Stimulated activated CD4-positive, alpha-beta T cell treated with anti-CD3 and anti-CD28 coated beads, Interleukin-1b, Interleukin-23, amount 100 ng/mL, for 48 hours (primary cell): Measurements from ENCODE around the gene SLTM.
"Not testable (repeated sequence)": the region's sequence is repeated elsewhere in the genome, so short reads cannot be mapped to it uniquely, and the experiment has no call there.

Source experiments
- DNase-seq: peaks from one replicate; pipeline ENCODE4 v3.0.0-alpha.2; 2020

SLTM gene

DNA sequence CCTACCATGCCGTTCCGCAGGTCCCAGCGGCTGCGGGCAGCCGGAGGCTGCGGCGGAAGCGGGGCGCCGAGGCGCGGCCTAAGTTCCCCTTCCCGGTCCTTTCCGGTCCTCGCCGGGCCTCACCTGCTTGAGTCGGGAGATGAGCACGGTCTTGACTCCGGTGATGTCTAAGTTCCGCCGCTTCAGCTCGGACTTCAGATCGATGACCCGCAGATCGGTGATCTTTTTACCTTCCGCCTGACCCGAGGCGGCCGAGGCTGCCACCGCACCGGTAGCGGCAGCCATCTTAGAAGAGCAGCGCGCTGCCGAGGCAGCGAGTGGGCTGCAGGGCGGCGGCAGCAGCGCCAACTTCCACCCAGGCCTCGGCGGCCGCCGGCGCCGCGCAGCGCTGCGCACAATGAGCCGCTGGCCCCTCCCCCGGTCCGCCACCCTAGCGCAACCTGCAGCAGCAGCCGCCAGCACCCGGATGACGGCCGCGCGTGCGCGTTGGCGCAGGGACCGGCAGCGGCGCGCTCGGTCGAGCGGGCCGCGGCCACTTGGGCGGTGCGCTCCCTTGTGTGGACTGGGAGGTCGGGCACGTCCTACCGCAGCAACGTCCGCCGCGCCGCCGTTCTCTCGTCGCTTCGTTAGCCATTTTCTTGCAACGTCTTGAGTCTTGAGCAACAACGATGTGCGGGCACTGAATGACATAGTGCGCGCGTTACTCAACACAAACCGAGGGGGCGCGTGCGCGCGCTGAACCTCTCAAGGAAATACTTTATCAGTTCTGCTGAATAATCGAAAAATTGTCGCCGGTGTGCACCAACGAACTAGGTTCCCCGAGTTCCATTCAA is at the start of gene SLTM:
Gene SLTM (minus strand): TSS at position 399 of the 833 bp plus-strand sequence. CDS start 114 bp downstream, at position 285.
- DNase-seq, result peak; percentile 93

DNA sequence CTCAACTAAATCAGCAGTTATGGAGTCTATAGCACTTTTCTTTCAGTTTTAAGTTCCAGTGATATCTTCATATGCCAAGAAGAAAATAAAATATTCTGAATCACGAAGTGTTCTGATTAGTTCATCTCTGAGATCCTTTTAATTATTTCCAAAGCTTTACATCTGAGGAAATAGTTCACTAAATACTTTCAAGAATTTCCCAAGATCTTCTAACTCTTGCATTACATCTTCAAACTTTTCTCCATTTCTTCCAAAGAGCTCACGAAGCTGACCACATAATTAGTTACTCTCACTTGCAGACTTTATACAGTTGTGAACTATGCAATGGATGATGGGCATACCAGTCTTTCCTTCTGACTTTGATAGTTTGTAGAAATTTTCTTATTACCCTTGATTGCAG is 49.8 kb upstream of the SLTM start:
- DNase-seq, result no peak

DNA sequence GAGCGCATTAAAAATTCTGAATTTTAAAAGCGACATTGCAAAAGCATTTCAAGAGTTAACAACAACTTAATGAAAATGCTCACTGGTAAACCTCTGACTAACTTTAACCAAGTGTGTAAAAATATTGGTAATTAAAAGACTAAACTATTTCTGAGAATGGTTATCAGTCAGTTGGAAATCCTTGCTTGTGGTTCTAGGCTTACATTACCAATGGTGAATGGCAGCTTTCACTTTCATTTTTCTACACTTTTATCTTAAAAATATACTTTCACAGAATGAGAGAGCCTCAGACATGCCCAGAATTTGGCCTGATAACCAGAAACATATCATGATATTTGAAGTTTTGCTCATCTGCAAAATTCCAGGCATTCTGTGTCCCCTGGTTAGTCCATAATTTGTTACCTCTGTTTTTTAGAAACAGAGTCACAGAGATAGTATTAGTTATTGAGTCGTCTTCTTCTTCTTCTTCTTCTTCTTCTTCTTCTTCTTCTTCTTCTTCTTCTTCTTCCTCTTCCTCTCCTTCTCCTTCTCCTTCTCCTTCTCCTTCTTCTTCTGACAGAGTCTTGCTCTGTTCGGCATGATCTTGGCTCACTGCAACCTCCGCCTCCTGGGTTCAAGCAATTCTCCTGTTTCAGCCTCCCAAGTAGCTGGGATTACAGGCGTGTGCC is 48.5 kb upstream of the SLTM start:
- DNase-seq, result no peak

DNA sequence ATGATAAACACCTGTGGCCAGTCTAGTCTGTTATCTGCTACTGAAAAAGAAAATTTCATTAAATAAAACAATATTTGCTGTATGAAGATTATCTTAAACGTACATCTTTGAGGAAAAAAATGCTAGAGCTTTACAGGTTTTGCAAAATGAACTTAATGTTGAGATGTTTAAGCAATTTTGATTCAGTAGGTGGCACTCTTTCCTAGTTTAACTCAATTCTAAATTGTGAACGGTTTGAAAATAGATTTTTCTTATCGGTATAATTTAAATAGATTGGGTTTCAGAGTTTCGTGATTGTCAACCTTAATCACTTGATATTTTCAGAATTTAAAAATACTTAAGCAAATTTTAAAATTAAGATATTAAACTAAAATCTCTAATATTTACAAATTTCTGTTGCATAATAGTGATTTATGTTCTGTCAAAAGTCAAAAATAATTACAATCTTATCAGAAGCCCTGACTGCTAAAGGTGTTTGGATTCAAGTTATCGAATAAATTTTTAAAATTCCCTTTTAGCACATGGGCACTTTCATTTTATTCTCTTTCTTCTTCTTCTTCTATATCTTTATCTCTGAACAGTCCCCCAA is 47.0 kb upstream of the SLTM start:
- no peak for DNase-seq

DNA sequence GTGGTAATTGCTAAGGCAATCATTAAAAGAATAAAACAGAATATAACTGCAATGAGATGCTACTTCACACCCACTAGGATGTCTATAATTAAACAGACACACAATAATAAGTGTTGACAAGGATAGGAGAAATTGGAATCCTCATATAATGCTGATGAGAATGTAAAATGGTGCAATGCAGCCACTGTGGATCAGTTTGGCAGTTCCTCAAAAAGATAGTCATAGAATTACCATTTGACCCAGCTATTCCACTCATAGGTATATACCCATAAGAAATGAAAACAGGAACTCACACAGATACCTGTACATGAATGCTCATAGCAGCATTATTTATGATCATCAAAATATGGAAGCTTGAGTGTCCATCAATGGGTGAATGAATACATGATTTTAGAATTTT is 44.4 kb upstream of the SLTM start:
- no peak for DNase-seq

DNA sequence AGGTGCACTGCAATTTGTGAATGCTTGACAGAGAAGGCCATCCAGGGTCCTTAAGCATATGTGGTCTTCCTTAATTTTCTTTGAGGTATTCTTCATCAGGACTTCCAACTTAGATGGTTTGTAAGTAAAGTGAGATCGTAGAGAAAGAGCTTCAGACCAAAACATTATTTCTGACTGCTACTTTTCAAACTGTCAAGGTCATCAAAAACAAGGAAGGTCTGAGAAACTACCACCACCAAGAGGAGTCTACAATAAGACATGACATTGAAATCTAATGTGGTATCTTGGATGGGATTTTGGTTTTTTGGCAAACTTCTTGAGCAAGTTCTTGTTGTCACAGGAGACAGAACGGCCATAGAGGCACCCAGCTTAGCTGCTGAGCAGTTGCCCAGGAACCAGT is 34.0 kb upstream of the SLTM start:
- no peak for DNase-seq

DNA sequence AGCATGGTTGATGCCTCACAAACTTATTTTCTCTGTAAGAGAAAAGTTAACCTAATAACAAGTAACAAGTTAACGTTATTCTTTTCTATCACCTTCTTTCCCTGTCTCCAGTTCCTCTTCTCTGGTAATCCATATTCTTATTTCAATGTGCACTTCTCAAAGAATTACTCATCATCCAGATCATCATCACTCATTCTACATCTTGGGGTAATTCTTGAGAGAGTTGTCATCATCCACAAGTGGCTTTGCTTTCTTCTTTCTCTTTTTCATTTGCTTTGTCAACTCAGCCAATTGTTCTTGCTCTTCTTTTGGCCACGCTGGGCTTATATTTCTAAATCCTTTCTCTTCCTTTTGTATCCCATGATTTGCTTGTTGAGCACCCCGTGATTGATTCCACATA is 33.2 kb upstream of the SLTM start:
- DNase-seq, result no peak

DNA sequence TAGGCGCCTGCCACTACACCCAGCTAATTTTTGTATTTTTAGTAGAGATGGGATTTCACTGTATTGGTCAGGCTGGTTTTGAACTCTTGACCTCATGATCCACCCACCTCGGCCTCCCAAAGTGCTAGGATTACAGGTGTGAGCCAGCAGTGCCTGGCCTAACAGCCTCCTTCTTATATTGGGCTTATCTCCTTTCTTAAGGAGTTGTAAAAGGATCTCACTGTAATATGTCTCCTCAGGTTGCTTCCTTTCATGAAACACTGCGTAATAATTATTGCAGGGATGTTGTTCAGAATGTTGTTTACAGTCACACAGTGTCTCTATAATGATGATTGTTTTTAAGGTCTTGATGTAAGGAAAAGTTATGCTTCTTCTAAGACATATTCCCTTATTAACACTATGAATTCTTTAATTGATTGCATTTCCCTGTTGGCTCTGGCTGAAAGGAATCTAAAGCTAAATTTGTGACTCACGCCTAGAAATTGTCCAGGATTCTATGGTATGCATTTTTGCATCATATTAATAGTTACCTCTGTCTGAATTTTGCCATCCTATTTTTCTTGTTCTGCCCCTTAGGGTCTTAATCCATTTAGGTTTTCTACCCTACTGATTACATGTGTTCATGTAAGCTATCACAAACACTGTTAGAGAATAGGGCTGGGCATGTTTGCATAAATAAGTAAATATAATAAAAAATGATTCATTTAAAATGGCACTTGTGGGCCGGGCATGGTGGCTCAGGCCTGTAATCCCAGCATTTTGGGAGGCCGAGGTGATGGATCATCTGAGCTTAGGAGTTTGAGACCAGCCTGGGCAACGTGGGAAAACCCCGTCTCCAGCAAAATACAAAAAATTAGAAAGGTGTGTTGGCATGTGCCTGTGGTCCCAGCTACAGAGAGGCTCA is 29.4 kb upstream of the SLTM start:
- DNase-seq, result no peak

DNA sequence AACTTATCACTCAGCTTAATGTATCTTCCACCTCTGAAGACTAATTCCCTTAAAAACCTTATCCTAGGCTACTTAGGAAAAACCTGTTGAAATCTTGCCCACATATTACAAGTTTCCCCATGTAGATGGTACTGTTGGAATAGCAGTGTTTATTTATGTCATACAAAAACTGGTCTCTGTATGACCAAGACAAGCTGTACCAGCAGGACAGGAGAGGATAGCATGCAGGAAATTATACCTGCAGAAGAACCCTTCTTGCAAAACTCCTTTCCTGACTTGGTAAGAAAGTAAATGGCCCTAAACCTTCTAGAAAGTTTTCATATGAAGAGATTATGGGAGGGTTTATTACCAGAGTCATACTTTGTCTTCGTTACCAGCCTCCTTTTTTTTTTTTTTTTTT is 28.7 kb upstream of the SLTM start:
- no peak for DNase-seq

DNA sequence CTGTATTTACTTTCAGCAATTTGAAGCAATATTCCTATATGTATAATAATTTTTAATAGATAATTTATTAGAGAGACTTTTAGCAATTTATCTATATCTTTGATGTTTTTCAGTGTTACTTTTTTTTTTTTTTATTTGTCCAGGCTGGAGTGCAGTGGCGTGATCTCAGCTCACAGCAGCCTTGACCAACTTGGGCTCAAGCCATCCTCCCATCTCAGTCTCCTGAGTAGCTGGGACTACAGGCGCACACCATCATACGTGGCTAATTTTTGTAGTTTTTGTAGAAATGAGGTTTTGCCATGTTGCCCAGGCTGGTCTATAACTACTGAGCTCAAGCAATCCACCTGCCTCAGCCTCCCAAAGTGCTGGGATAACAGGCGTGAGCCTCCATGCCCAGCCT is 25.3 kb upstream of the SLTM start:
- no peak for DNase-seq

DNA sequence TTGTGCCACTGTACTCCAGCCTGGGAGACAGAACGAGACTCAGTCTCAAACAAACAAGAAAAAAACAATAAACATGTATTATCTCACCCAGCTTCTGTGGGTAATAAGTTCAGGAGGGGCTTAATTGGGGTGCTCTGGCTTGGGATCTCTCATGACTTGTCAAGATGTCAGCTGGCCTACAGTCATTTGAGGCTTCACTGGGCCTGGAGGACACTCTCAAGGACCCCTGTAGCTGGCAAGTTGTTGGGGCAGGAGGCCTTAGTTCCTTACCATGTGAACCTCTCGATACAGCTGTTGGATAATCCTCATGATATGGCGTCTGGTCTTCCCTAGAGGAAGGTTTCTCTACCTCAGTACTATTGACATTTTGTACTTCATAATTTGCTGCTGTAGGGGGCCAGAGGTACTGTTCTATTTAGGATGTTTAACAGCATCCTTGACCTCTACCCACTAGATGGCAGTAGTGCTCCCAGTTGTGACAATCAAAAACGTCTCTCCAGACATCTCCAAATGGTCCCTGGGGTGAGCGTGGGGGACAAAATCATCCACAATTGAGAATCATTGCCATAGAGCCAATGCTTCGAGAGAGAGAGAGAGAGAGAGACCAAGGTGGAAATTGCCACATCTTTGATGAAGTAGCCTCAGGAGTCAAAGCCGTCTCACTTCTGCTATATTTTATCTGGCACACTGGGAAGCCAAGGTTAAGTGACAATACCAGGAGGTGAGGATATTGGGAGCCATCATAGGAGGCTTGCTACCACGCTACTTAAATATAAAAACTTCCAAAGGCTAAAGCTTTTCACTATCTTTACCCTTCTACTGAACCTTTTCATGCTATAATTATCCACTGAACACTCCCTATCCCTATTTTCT is 23.9 kb upstream of the SLTM start:
- DNase-seq, result peak; percentile 47

DNA sequence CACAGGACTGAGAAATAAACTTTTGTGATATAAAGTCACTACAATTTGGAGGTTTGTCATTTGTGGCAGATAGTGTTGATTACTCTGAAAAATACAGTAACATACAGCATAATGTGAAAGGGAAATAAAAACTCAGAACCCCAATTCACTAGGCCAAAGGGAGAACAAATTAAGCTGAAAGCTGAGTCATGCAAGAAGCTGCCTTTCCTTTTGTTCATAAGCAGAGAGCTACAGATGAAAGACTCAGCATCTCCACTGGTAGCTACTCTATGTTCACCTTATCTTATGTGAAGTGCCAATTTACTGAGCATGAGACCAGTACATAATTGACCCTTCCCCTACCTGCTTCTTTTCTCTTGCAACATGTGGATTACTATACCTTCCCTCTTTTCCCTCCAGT is 19.3 kb upstream of the SLTM start:
- DNase-seq, result no peak

DNA sequence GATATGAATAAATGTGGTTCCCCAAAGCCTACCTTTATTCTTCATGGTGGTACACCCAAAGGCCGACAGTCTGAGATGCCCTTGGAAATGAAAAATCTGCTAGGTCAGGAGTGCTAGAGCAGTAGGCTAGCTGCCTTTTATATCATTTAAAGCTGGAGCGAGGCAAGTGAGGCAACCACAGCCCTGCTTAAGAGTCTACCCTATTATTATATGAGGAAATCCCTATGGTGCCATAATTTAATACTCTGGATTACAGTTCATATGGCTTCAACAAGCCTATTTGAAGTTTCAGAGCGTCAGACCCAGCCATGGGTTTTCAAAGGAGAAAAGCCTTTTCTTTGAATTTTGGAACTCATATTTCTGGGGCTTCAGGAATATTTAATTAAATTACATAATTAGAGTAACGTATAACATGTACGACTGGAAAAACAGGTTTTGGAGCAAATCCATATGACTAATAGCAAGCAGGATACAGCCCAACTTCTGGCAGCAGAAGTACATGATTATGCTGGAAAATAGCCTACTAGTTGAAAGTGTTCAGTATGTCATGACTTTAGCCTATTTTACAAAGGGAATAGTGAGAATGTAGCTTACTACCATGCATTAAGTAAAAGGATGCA is 18.0 kb upstream of the SLTM start:
- DNase-seq, result no peak

DNA sequence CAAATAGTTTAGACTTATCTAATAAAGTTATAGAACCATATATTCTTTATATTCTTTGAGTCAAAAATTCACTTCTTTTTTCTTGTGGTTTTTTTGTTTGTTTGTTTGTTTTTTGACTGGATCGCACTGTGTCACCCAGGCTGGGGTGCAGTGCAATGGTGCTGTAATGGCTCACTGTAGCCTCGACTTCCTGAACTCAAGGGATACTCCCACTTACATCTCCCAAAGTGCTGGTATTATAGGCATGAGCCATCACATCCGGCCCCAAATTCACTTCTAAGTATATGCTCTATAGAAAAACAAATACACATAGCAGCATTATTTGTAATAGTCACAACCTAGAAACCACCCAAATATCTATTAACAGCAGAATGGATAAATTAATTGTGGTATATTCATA is 13.7 kb upstream of the SLTM start:
- DNase-seq, result no peak

DNA sequence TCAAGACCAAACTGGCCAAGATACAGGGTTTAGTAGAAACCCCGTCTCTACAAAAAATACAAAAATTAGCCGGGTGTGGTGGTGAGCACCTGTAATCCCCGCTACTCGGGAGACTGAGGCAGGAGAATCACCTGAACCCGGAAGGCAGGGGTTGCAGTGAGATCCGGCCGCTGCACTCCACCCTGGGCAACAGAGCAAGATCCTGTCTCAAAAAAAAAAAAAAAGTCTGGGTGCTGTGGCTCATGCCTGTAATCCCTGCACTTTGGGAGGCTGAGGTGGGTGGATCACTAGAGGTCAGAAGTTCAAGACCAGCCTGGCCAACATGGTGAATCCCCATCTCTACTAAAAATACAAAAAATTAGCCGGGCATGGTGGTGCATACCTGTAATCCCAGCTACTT is 1.5 kb upstream of the SLTM start:
- DNase-seq, result not testable (repeated sequence)

DNA sequence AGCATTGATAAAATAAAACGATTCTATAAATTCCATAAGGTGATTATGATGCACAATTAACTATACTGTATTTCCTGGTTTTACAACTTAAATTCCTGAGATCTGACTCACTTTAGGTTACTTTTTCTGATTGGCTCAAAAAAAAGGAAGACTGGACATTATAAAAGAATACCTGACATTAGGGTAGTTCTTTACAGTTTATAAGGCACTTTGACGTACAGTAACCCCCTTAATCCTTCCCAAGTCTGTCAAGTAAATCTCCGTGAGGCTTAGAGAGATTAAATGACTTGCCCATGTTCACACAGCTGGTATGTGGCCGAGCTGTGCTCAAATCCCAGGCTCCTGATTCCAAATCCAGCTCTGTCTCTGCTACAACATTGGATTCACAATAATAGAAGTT is 1.0 kb upstream of the SLTM start:
- DNase-seq, result no peak

DNA sequence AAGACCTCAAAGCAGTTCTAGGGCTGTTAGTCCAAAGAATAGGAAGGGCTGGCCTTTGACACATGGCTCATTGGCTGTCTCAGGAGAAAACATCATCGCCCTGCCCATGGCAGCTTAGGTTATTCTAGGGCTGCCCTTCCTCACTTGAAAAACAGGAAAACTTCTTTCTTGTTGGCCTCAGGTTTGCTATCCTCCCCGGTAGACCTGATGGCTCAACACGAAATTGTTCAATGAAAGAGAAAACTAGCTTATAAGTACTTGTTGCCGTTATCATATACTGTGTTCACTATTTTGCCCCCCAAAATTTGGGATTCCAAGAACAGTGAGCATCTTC is 602 bp upstream of the SLTM start:
- DNase-seq, result no peak

DNA sequence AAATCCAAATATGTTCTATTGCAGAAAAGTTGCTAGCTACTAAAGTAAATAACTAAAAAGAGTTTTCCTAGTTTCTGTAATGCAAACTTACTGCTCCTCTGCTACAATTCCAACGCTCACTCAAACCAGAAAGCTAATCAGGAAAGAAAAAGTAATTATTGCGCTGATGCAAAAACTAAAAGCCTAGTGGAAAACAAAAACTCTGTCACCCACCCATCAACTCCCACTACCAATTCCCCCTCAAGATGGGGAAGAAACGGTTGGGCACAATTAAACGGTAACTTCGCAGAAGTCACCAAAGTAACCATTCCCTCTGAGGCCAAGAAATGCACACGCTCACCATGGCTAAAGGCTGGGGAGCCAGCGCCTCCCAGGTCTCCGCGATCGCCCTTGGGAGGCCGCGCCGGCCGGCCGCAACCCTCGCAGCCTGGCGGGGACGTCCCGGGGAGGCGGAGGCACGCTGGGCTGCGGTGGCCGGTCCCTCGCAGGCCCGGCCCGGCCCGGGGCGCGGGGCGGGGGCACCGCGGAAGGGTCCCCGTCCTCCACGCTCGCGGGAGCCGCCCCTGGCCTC is 684 bp downstream of the SLTM start:
- DNase-seq, result no peak

DNA sequence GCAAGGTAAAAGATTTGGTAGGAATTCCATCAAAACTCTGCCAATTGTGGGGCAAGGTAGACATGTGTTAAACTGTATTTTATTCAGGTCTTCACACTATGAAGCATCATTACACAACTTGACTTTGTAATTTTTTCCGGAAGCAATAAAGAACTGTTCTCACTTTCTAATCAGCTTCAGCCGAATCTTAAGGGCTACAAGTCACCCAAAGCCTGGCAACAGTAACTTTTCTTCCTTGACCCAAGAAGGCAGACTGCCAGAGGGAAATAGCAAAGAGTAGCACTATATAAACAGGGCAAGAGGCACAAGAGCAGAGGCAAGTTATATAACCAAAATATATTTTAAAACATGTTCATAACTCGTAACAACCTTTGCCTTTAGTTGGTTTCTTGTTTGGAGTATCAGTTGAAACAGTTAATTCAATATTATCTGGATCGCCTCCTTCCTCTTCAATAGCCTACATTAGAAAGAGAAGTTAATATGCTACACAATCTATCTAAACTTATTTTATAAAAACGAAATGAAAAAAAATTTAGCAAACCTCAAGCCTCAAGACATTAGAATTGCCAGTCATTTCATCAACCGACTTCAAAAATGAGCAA is 1.4 kb downstream of the SLTM start:
- no peak for DNase-seq

DNA sequence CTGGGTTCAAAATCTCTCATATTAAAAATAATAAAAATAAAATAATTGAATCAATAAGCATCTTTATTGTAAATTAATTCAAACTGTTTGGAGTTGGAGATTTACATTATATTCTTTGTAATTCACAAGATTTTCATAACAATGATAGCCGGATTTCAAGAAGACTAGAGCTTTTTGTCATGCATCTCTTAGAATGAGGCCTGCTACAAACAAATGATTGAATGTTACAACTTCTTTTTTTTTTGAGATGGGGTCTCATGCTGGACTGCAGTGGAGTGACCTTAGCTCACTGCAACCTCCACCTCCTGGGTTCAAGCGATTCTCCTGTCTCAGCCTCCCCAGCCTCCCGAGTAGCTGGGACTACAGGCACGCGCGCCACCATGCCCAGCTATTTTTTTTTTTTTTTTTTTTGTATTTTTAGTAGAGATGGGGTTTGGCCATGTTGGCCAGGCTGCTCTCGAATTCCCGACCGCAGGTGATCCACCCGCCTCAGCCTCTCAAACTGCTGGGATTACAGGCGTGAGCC is 3.5 kb downstream of the SLTM start:
- DNase-seq, result no peak

DNA sequence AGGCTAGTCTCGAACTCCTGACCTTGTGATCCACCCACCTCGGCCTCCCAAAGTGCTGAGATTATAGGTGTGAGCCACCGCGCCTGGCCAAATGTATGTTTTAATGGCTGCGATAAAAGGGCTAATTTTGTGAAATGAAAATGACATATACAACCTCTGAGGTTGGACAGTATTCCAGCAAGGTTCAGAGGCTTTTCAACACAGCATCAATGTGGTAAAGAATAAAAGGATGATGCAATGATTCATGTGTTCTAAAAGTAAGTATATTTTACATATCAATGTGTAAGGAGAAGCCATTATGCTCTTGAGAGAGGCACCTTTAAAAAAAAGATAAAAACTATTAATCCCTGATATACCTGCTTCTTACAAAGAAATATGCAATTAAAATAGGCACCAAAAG is 6.7 kb downstream of the SLTM start:
- DNase-seq, result no peak
